ENCODE results near the gene PRND. TPM values are rescaled to one million over a fixed set of nuclear protein-coding genes. Genes with fewer than 3 reads are reported as not detected.
"Not testable (repeated sequence)": the region's sequence is repeated elsewhere in the genome, so short reads cannot be mapped to it uniquely, and the experiment has no call there.

PRND gene
- total and polyA plus RNA-seq, 2 donors (not counting 1 experiment from before 2014, with no cell fraction given), result 0.03 TPM; not detected in 1

DNA sequence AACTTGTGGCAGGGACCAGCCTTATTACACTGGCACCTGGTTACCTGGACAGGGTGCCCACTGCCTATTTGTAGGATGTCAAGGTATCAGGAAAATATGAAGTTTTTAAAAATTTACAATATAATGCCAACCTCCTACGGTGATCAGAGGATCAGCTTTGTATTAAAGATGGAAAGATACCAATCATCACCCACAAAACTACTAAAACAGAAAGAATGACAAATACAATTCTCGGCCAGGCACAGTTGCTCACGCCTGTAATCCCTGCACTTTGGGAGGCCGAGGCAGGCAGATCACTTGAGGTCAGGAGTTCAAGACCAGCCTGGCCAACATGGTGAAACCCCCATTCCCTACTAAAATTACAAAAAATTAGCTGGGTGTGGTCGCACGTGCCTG, 18.4 kb upstream of the PRND start:
- CTCF ChIA-PET, result no interaction called here
- H3K9me3 ChIP-seq (ENCODE audit: control extremely low read depth in 1 of 3, control insufficient read depth in 2 of 3, insufficient read depth in 1 of 3, low read length in 2 of 3), result no peaks in the 10 kb centered on the region
- H3K27ac Mint-ChIP-seq, result no peak overlapping the region
- no peaks in the 10 kb centered on the region for H3K27me3 Mint-ChIP-seq
- DNase-seq (no peak), ATAC-seq (ENCODE audit: low read depth) (no peak)
- no peaks in the 10 kb centered on the region for H4K20me1 ChIP-seq (ENCODE audit: control insufficient read depth, insufficient read depth, low read length, poor library complexity, severe bottlenecking)
- intact Hi-C loops (cut with micrococcal nuclease), result no loop called here
- H3K4me1 ChIP-seq (ENCODE audit: control insufficient read depth in 2 of 2, insufficient read depth in 2 of 2, low read length in 2 of 2), result no peaks in the 10 kb centered on the region
- H3K79me2 ChIP-seq (ENCODE audit: control insufficient read depth, insufficient read depth, low read length), result no peaks in the 10 kb centered on the region
- no peak overlapping the region for H3K4me2 ChIP-seq (replicated peaks; ENCODE audit: low read depth, low read length, poor library complexity, severe bottlenecking)
- H2AFZ ChIP-seq (ENCODE audit: insufficient read depth, low read depth, low read length, poor library complexity, severe bottlenecking), result no peak overlapping the region
- H3K4me3 Mint-ChIP-seq, result no peak overlapping the region
- H3K36me3 ChIP-seq (replicated peaks in 1 of 2; ENCODE audit: control extremely low read depth in 1 of 2, control insufficient read depth in 1 of 2, extremely low read depth in 1 of 2, insufficient read depth in 2 of 2, low read length in 1 of 2), result peaks cover 1 to 19% of the 10 kb centered on the region in 2 experiments
- no peaks in the 10 kb centered on the region for H3K9me3 Mint-ChIP-seq (ENCODE audit: insufficient read depth)
- H3K27me3 ChIP-seq (replicated peaks in 1 of 4; ENCODE audit: control extremely low read depth in 1 of 4, control insufficient read depth in 3 of 4, insufficient read depth in 4 of 4, low read length in 3 of 4), result no peaks in the 10 kb centered on the region
- no peak overlapping the region for H3K9ac ChIP-seq (ENCODE audit: low read length)
- H3K4me1 Mint-ChIP-seq, result peaks cover 8% of the 10 kb centered on the region
- 77% methylated on average over 3 of the region's 6 CpGs for WGBS (ENCODE audit: insufficient coverage)
- POLR2A ChIA-PET, result no interaction called here
- TF ChIP-seq CTCF (IDR thresholded peaks at IDR 0.05) (no peak), EZH2 (IDR thresholded peaks at IDR 0.05; ENCODE audit: borderline replicate concordance, insufficient read depth, low read depth, low read length, poor library complexity, severe bottlenecking) (no peak)
- H3K27ac ChIP-seq (ENCODE audit: low read length in 2 of 2), result no peak overlapping the region
- H3K4me3 ChIP-seq (ENCODE audit: control extremely low read depth in 1 of 5, extremely low read depth in 1 of 5, insufficient read depth in 1 of 5, low read depth in 2 of 5, low read length in 4 of 5), result no peak overlapping the region

DNA sequence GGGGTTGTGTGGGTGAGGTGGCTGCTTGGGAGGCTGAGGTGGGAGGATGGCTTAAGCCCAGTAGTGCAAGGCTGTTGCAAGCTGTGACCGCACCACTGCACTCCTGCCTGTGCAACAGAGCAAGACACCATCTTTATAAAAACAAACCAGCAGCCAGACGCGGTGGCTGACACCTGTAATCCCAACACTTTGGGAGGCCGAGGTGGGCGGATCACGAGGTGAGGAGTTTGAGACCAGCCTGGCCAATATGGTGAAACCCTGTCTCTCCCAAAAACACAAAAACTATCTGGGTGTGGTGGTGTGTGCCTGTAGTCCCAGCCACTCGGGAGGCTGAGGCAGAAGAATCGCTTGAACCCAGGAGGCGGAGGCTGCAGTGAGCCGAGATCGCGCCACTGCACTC, 14.8 kb upstream of the PRND start:
- peaks cover 14% of the 10 kb centered on the region for H3K4me1 Mint-ChIP-seq
- H3K27me3 ChIP-seq (replicated peaks in 1 of 4; ENCODE audit: control extremely low read depth in 1 of 4, control insufficient read depth in 3 of 4, insufficient read depth in 4 of 4, low read length in 3 of 4); H4K20me1 ChIP-seq (ENCODE audit: control insufficient read depth, insufficient read depth, low read length, poor library complexity, severe bottlenecking); POLR2A ChIA-PET; DNase-seq; CTCF ChIA-PET; H3K27ac ChIP-seq (ENCODE audit: low read length in 2 of 2); intact Hi-C loops (cut with micrococcal nuclease); ATAC-seq (ENCODE audit: low read depth); H3K9me3 Mint-ChIP-seq (ENCODE audit: insufficient read depth); H3K79me2 ChIP-seq (ENCODE audit: control insufficient read depth, insufficient read depth, low read length); H3K27ac Mint-ChIP-seq; H3K36me3 ChIP-seq (replicated peaks in 1 of 2; ENCODE audit: control extremely low read depth in 1 of 2, control insufficient read depth in 1 of 2, extremely low read depth in 1 of 2, insufficient read depth in 2 of 2, low read length in 1 of 2); H2AFZ ChIP-seq (ENCODE audit: insufficient read depth, low read depth, low read length, poor library complexity, severe bottlenecking); H3K4me3 ChIP-seq (ENCODE audit: control extremely low read depth in 1 of 5, extremely low read depth in 1 of 5, insufficient read depth in 1 of 5, low read depth in 2 of 5, low read length in 4 of 5); H3K4me1 ChIP-seq (ENCODE audit: control insufficient read depth in 2 of 2, insufficient read depth in 2 of 2, low read length in 2 of 2); H3K9me3 ChIP-seq (ENCODE audit: control extremely low read depth in 1 of 3, control insufficient read depth in 2 of 3, insufficient read depth in 1 of 3, low read length in 2 of 3); H3K4me3 Mint-ChIP-seq; H3K4me2 ChIP-seq (replicated peaks; ENCODE audit: low read depth, low read length, poor library complexity, severe bottlenecking); H3K27me3 Mint-ChIP-seq; H3K9ac ChIP-seq (ENCODE audit: low read length): not testable (repeated sequence)
- WGBS (ENCODE audit: insufficient coverage), result no CpG with 5 or more reads among the region's 12 CpGs
